GM19328 (cell line): ENCODE measurements around the gene GMNC.
"Not testable (repeated sequence)": the region's sequence is repeated elsewhere in the genome, so short reads cannot be mapped to it uniquely, and the experiment has no call there.

ENCODE experiments used
- ATAC-seq: cut with Tn5 transposase; IDR thresholded peaks from one replicate; pipeline ENCODE4 v1.9.1; 2021; ENCODE audit warnings: mild to moderate bottlenecking, moderate library complexity; ENCODE audit not compliant: unreplicated experiment

Gene GMNC

DNA sequence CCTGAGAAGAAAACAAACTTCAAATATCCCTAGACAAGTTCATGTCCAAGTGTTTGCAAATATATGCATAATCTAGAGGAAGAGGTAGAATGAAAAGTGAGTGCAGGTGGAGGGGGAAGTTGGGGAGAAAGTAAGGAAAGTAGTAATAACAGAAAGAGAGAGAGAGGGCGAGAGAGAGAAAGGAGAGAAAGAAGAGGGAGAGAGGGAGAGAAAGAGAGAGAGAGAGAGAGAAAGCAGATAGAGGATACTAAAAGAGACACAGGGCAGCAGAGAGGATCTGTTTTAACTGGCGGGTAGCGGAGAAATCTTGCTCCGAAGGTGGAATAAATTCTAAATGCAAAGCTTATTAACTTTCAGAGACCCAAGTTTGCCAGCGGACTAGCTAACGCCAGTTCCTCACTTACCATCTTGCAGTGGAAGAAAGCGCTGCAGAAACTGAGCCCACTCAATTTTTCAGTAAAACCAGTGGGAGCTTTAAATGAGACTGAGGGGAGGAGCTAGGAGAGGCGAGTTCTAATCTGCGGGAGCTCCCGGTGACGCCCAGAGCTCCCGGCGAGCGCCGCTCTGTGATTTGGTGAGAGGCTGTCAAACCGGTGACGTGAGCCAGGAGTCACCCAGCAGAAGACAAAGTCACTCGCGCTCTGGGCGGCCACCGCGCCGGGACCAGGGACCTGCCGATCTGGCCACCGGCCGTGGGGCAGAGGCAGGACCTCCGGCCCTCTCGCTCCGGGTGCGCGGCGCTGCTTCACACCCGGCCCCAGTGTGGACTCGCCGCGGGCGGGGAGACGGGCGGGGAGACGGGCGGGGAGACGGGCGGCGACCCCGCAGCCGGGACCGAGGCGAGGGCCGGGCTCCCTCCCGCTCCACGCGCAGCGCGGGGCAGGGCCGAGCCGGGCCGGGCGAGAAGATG, at the start of gene GMNC:
Gene GMNC (minus strand): TSS at position 486 of the 910 bp plus-strand sequence. CDS start 79 bp downstream, at position 407.
- peak; percentile 73 for ATAC-seq

DNA sequence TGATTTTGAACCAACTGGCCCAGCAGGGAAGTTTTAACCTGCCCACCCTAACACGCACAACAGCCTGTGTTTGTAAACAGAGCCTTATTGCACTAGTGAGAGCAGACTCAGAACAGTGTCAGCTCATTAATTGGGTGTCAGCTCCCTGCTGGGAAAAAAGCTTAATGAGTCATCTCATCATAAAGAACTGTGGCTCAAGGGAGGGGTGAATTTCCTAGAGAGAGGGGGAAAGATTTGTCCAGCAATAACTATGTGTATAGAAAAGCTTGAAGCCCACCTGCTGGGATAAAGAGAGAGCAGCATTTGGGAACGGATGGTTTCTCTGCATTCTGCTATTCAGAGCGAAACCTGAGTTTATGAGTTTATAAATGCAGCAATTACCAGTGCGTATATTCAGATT, 48.9 kb upstream of the GMNC start:
- no peak for ATAC-seq

DNA sequence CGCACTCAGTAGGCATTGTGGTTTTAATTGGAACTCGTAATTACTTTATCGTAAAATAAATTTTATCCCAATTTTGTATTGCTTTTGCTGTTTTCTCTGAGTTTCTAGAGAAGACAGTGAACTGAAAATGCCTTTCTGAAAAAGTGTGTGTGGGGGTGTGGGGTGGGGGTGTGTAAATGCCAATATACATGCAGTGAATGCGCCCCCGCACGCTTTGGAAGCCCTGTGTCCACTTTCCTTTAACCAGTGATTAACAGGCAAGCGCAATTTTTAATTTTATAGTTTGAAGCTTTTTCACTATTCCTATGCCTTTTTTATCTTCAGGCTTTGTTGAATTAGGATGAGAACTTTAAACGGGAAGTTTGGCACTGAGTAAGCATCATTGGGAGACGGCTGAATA, 47.4 kb upstream of the GMNC start:
- no peak for ATAC-seq

GRCh38 chr3:190903156-190903555, 40.7 kb upstream of the GMNC start:
- ATAC-seq: no peak

- ATAC-seq: no peak
These were observed 39.8 kb upstream of the GMNC start for GRCh38 chr3:190902292-190902691.

GRCh38 chr3:190892395-190892902, 30.0 kb upstream of the GMNC start:
- ATAC-seq: no peak

DNA sequence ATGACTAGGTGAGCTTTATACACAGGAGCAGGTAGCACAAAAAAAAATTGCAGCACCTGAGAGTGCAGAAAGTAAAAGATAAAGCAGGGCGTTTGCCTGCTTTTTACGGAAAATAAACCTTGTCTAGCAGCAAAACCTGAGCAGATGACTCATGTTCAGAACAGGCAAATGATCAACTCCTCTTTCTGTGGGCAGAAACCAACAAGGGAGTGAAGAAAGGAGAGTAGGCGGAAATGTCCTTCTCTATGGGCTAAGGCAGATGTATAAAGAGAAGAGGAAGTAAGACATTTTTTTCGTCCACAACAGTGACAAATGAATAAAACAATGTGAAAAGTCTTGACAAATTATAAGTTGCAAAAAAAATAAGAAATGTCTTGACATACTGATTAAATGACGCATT, 24.5 kb upstream of the GMNC start:
- ATAC-seq: peak; percentile 69

GRCh38 chr3:190883973-190884832, 21.7 kb upstream of the GMNC start:
- peak; percentile 52 for ATAC-seq

GRCh38 chr3:190883141-190883540, 20.6 kb upstream of the GMNC start:
- no peak for ATAC-seq

- ATAC-seq: no peak
These were observed 15.4 kb upstream of the GMNC start for GRCh38 chr3:190877925-190878324.

- ATAC-seq: not testable (repeated sequence)
These were observed 13.9 kb upstream of the GMNC start for GRCh38 chr3:190876433-190876832.

DNA sequence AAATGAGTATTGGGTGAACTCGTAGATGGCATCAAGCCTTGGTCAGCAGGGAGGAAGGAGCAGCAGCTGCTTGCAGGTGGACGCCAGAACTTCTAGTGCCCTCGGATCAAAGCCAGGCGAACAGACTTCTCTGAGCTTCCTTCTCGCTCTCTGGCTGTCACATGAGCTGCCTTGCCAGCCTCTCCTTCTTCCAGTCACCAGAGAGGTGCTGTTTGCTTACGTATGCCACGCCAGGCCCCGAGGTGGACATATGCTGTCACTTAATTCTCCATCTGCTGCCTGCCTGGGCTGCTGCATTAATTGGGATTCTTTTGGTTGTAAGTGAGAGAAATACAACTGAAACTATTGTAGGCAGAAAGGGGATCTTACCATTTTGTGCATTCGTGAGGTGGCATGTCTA, 12.6 kb upstream of the GMNC start:
- not testable (repeated sequence) for ATAC-seq

DNA sequence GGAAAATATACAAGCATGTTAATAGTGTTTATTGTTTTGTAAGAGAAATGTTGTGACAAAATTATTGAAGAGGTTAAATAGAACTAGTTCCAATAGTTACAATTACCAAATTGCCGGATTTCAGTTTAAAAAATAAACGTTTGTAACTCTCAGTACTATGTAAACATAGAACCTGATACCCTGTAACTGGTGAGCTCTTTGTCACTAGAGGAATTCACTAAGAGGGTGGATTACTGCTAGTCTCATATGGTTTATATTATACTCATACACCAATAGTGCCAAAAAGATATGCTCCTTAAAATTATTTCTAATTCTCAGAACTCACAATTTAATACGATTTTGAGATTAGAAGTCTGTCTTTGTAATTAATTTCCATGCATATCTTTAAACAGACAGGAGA, 7.6 kb upstream of the GMNC start:
- ATAC-seq: no peak

- no peak for ATAC-seq
These were observed 4.6 kb upstream of the GMNC start for GRCh38 chr3:190867071-190867470.

- ATAC-seq: no peak
These were observed 3.3 kb upstream of the GMNC start for GRCh38 chr3:190865828-190866227.

GRCh38 chr3:190865419-190865818, 2.9 kb upstream of the GMNC start:
- no peak for ATAC-seq

- ATAC-seq: no peak
These were observed 1.5 kb upstream of the GMNC start for GRCh38 chr3:190864002-190864401.

DNA sequence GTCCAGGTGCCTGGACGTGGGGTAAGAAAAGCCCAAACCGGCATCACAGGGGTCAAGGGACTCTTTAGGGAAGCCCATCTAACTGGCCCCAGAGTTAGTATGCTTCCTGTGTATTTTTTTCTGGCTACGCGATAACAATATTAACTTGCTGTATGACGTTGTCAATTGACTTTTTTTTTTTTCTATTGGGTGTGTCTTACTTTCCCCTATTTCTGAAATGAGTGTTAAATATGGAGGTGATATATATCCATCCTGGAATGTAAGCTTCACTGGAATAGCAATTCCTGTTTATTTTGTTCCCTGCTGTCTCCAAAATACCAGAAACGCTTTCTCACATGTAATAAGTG, 598 bp upstream of the GMNC start:
- peak; percentile 2 for ATAC-seq

DNA sequence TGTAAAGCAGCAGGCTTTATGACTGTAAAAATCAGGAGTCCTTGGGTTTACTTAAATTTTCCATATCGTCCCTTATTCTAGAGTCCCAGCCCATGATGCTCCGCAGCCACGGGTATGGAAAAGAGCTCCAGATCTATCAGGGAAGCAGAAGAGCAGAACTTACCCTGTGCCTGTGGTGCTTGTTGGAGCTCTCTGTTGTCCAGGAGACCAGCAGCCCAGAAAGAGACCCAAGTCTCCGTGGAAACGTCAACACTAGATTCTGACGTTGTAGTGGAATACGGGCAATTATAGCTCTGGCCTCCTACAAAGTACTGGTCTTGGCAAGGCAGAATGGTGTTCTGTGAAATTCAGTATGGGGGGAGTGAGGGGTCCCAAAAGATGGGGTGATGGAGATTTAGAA, 2.0 kb downstream of the GMNC start:
- ATAC-seq: no peak

DNA sequence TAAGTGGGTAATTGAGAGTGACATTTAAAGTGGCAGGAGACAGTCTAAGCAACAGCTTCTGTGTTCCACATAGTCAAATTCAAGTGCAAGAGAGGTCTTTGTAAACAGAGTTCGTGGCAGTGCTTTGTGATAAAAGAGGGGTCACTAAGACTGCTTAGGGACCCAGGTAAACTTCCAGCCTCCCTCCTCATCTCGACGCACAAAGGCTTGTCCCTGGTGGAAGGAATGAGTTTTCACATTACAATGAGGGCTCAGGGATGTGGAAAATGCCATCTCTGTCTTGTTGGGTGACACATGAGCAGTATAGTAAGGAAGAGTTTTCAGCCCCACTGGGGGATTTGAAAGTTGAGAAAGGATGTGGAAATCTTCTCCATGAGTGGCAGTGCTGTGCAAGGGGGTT, 7.3 kb downstream of the GMNC start:
- ATAC-seq: no peak

GRCh38 chr3:190854062-190854461, 8.4 kb downstream of the GMNC start:
- no peak for ATAC-seq

DNA sequence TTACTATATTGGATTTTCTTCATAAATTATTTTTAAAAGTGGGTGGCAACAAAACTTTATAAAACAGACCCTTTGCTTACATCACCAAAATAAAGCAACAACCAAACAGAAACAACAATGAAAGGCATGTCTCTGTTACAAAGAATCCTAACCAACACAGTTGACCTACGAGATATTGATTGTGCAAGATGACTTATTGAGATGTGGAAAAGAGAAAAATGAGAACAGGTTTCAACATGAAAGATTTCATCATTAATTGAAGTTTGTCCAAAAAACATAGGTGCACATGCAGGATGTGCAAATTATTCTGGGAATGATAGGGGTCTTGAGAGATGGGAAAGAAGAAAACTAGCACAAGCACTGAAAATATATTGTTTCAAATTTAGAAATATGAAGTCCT, 9.0 kb downstream of the GMNC start:
- ATAC-seq: no peak
